GM21390 (cell line): ENCODE data around the gene GOLGA8J.
"Not testable (repeated sequence)": the region's sequence is repeated elsewhere in the genome, so short reads cannot be mapped to it uniquely, and the experiment has no call there.

Source experiments
- ATAC-seq: cut with Tn5 transposase; IDR thresholded peaks from one replicate; pipeline ENCODE4 v1.9.1; 2021; ENCODE audit not compliant: unreplicated experiment

Gene GOLGA8J

DNA sequence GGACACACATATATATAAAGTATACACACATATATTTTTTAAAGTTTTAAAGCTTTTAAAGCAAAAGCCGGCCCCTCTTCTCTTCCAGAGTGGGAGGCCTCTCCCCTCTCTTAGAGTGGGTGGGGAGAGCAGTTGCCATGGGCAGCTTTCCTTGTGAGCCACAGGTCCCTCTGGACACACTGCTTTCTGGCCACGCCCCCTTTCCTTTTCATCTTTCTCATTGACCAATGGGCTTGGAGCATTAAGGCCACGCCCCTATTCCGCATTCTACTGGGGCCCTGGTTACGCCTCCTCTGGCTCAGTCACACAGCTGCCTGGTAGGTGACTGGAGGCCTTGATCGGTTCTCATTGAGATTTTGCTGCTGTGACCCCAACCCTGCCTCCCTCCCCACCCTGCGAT is at the start of gene GOLGA8J:
TSS of gene GOLGA8J (plus strand) at position 301 of the 400 bp plus-strand sequence. CDS start at position 399, 98 bp downstream.
- ATAC-seq = not testable (repeated sequence)

DNA sequence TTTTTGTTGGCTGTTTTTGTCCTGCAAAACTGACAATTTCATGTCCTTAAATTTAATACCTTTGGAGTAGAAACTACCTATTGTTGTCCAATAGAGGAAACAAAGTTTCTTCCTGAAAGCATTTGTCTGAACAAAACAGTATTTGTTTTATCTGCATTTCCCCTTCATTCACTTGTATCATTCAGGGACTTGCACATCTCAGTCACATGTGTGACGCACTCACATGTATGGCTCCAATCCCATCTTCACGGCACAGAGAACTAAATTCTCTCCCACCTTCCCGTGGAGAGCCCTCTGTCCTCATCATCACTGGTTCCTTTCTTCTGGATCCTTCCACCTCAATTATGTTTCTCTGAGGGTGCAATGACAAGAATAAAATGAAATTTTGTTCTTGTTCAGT is 49.5 kb upstream of the GOLGA8J start:
- ATAC-seq = no peak

- ATAC-seq = no peak
Observed at GRCh38 chr15:30033763-30034162, 49.0 kb upstream of the GOLGA8J start.

DNA sequence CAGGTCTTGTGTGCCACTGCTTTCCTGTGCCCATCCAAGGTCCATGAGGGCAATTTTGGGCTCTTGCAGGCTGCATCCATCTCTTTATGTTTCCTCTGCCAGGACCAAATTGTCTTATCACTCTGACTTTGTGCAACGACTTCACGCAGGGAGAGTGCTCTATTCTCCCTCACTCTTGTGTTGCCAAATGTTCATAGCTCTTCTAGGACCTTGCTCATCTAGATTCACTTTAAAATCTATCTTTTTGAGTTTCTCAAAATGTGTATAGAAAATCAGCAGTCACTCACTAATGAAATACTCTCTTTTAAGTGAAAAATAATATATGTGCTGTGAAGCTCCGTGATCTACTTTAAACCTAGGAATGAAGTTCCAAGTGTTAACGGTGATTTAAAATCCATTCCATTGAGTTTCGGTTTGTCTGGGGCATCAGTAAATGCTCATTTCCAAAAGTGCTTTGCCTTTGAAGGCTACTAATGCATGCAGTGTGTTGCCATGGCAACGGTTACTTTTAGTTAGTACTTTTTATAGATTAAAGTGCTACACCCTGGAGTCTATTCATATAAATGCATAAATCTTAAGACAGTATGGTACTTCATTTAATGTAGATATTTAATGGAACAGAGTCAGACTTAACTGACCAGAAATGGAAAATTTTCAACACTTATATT is 46.6 kb upstream of the GOLGA8J start:
- no peak for ATAC-seq

DNA sequence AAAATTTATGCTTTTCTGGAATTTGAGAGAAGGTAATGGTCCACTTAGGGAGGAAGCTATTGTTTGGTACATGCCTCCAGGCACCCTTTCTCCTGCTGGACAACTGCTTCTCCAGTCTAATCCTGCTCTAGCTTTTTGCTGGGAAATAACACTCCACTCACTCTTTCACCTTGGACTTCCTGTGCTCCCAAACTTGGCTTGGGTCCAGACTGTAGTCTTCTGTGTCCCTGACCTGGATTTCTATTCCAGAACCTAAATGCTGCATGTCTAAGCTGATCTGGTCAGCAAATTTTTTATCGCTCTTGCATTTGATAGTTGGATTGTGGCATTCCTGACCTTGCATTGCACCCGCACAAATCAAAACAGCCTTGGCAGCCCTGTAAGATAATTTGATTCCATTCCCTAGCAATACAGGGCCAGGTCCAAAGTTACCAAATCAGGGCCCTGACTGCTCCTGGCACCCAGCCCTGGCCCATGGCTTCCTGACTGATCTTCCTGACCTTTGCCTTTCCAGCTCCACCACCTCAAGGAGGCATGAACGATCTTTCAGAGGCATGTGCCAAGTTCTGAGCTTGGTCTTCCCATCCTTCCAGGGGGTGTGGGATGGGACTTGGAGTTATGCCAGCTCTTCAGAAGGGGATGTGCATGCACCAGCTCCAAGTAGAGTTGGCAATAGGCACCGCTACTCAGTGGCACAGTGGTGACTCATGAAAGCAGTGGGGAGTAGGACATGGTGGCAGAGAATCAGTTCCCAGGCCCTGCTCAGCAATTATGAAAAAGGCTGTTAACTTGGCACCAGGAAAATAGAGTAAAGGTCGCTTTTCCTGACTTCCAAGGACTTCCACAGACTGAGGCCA is 43.9 kb upstream of the GOLGA8J start:
- no peak for ATAC-seq

- ATAC-seq = no peak
Observed at GRCh38 chr15:30041868-30042267, 40.9 kb upstream of the GOLGA8J start.

DNA sequence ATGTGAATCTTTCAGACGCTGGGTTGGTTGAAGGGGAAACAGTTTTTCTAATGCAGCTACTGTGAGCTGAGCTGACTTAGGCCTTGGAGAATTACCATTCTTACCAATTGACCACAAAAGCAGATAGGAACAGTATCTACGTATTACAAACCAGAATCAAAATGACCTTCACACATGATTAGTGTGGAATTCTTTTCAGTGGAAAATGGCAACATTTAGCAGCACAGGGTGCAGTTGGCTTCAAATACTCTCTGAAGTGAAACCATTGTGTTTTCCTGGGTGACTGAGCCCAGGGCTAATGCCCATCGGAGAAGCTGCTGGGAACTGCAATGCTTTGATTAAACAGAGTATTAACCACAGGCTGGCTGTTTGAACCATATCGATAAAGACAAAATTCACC is 40.2 kb upstream of the GOLGA8J start:
- ATAC-seq = no peak

DNA sequence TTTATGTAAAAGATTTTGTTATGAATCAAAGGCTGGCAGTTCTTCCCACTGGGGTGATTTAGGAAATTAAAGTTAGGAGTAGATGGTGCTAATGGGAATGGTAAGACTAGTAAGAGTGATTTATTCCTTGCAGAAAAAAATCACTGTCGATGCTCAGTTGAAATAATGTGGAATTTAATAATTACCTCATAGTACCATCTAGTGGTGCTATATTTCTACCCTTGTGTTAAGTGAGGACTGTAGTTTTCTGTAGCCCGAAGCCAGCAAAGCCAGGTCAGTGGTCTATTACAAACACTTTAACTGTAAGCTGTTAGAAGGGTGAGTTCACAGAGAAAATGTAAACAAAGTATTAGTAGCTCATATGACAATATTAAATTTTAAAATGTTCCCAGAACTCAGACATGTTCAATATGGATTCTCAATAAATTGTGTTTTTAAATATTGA is 39.5 kb upstream of the GOLGA8J start:
- no peak for ATAC-seq

DNA sequence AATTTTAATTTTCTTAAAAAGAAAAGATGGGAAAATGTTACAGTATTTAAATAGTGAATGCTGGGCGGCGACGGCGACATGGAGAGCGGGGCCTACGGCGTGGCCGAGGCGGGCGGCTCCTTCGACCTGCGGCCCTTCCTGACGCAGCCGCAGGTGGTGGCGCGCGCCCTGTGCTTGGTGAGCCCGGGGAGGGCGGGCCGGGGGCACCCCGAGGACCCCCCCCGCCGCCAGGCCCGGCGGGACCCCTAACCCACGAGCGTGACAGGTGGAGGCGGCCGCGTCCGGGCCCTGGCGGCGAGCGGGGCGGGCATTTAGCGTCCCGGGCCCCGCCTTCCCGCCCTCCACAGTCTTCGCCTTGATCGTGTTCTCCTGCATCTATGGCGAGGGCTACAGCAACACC is 38.4 kb upstream of the GOLGA8J start:
- no peak for ATAC-seq

GRCh38 chr15:30044826-30045225 is 37.9 kb upstream of the GOLGA8J start:
- ATAC-seq = not testable (repeated sequence)

- ATAC-seq = not testable (repeated sequence)
Observed at GRCh38 chr15:30045248-30046041, 37.3 kb upstream of the GOLGA8J start.

DNA sequence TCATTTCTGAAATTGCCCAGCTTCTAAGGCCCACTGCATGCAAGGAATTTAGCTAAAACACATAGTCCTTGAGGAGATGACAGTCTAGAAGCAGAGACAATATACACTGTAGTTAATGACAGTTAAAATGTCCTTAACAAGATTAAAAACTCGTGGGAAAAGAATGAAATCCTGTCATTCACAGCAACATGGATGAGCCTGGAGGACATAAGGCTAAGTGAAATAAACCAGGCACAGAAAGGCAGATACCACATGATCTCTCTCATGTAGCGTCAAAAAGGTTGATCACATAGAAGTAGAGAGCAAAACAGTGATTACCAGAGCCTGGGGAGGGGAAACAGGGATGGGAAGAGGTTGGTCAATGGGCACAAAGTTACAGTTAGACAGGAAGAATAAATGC is 36.3 kb upstream of the GOLGA8J start:
- no peak for ATAC-seq

- ATAC-seq = no peak
Observed at GRCh38 chr15:30055604-30056003, 27.2 kb upstream of the GOLGA8J start.

- ATAC-seq = no peak
Observed at GRCh38 chr15:30056166-30056565, 26.6 kb upstream of the GOLGA8J start.

DNA sequence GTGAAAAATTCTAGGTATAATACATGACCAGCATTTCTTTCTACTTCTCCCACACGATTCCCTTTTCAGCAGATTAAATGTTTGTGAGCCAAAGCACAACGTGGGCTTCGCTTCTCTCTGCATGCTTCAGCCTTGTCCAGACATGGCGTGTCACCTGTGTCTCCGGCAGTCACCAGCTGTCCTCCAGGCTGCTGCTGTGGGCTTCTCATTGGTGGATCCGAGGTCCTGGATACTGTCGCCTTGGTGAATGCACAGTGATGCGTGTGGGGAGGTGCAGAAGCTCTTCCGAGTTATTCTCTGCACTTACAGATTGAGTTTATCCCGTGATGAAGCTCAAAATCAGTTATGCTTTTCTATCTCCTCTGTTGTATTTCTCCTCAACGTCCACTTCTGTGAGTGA is 23.0 kb upstream of the GOLGA8J start:
- ATAC-seq = no peak

DNA sequence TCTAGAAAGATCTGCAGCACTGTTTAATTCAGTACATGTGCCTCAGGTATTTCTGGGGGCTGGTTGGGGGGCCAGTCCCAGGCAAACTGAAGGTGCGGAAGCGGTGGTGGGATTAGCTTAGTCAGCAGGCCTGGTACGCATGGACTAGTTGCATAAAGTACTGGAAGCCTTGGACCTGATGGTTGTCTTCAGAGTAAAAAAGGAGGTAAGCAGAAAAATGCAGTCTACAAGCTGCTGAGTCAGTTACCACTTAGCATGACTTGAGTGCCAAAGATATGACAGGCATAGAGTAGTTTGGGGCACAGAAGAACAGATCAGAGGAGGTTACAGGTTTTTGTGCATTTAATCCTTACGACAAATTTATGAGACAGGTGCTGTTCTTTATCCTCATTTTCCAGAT is 19.9 kb upstream of the GOLGA8J start:
- ATAC-seq = no peak

- ATAC-seq = no peak
Observed at GRCh38 chr15:30063835-30064546, 18.8 kb upstream of the GOLGA8J start.

DNA sequence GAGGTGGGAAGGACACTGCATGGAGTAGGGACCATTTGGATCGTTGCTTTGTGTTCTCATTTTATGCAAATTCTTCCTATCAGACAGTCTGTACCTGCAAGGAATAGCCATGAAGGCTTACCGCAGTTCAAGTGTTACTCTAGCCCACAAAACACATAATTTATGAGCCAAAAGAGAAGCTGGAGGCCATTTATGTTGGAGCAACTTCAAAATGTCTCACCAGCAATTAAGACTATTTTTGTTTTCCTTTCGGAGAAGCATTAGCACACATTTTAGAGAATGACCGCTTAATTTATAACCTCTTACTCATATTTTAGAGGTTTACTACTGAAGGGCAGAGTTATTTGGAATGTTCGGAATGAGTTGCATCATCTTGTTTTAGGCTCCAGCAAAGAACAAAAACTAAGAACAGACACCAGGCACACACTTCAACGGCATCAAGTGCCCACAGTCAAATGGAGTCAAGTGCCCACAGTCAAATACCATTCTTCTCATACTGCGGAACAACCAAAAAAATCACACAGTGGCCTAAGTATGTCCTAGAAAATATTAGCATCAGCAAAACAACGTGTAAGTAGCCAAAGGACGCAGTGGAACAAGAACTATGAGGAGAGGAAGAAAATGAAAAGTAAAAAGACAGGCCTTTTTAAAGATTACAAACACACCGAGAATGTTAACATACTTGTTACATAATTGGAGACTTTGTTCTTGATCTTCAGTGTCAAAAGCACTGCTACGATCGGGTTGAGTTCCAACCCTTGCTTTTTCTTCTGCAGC is 17.5 kb upstream of the GOLGA8J start:
- ATAC-seq = no peak

DNA sequence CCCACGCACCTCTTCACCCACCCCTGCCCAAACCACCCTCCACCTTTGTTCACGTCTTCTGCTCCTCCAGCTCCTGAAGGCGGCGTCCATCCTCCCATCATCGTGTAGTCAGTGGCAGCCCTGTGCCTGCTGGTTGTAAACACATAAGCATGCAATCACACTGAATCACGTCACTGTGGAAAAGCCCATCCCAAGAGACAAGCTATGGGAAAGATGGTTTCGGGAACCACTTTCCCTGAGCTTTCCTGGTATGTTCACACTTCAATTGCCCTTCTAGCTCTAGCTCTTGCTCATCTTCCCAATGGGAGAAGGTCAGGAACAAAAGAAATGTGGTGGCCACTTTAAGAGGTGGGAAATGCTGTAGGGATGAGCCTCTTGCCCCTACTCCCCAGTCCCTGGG is 14.4 kb upstream of the GOLGA8J start:
- no peak for ATAC-seq

DNA sequence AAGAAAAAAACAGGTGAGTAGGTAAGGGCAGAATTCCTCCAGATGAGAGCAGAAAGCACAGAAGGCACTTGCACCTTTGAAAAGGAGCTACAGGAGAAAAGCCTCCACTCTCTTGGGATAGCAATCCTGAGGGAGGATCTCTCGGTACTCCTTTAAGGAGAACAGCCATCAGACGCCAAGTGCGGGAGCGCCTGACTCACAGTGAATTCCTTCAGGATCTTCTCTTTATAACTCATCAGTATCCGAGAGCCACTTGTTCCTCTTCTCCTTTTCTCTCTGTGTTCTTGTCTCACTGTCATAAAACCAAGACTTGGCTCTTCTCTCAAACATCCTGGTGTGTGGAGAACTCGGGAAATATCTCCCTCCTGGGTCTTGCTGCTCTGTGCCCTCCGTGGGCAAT is 10.1 kb upstream of the GOLGA8J start:
- ATAC-seq = no peak
